ENCODE data around the gene IFIH1. TPM values are rescaled to one million over a fixed set of nuclear protein-coding genes. Genes with fewer than 3 reads are reported as not detected.

Gene IFIH1
- total and polyA plus RNA-seq, 7 donors = 8.8 to 16.0 (median 11.2) TPM

DNA sequence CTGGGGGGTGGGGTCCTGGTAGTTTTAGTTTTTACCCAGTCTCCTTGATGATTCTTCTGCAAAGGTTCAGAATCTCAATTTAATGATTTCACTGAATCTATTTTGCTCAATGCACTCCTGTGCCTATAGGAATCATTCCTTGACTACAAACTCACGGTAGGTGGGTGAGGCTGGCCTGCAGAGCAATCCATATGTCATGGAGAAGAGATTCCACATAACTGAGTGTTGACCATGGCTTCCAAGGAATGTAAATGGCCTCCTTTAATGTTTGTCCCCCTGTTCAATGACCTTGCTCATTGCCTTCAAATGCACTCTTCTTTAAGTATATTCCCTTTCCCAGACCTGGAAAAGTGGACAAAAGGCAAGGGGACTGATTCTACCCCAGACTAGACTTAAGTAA, 87.7 kb downstream of the IFIH1 start:
- Histone ChIP-seq H3K36me3 (no peaks in the 10 kb centered on the region), H3K4me1 (no peaks in the 10 kb centered on the region), H3K27me3 (no peaks in the 10 kb centered on the region), H3K4me3 (no peak overlapping the region), H3K9me3 (peaks cover 0 to 1% (median 0%) of the 10 kb centered on the region in 4 donors), H3K27ac (no peak overlapping the region)
- no peak for TF ChIP-seq EP300 (IDR thresholded peaks at IDR 0.05)
- no peak for TF ChIP-seq POLR2A (IDR thresholded peaks at IDR 0.05)
- no peak for TF ChIP-seq POLR2AphosphoS5 (IDR thresholded peaks at IDR 0.05)
- TF ChIP-seq, protein P1, sequence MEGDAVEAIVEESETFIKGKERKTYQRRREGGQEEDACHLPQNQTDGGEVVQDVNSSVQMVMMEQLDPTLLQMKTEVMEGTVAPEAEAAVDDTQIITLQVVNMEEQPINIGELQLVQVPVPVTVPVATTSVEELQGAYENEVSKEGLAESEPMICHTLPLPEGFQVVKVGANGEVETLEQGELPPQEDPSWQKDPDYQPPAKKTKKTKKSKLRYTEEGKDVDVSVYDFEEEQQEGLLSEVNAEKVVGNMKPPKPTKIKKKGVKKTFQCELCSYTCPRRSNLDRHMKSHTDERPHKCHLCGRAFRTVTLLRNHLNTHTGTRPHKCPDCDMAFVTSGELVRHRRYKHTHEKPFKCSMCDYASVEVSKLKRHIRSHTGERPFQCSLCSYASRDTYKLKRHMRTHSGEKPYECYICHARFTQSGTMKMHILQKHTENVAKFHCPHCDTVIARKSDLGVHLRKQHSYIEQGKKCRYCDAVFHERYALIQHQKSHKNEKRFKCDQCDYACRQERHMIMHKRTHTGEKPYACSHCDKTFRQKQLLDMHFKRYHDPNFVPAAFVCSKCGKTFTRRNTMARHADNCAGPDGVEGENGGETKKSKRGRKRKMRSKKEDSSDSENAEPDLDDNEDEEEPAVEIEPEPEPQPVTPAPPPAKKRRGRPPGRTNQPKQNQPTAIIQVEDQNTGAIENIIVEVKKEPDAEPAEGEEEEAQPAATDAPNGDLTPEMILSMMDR (IDR thresholded peaks at IDR 0.05) = no peak
- DNase-seq = no peak
- intact Hi-C loops (cut with DNase I) = no loop called here
- WGBS, 2 donors = 47 to 82% methylated on average over 1 of the region's 1 CpG

DNA sequence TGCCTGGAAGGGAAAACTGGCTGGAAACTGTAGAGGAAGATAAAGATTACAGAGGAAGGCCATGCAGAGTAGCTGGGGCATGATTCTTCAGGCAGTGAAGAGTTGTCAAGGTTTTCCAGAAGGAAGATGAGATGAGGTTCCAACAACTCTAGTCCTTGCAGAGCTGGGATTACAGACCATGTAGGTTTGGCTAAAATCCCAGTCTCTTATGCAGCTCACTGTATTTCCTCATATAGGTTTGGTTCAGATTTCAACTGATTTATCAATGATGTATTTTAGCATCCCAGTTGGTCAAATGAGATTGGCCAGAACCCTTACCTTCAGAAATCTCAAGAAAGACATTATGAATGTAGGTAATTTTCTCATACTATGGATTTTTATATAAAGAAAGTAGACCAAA, 91.6 kb downstream of the IFIH1 start:
- intact Hi-C loops (cut with DNase I) = no loop called here
- H3K36me3 ChIP-seq = no peaks in the 10 kb centered on the region
- no peaks in the 10 kb centered on the region for H3K9me3 ChIP-seq
- H3K4me3 ChIP-seq = no peak overlapping the region
- TF ChIP-seq, protein P1 (IDR thresholded peaks at IDR 0.05) = no peak
- no peak for TF ChIP-seq EP300 (IDR thresholded peaks at IDR 0.05)
- no peak for TF ChIP-seq POLR2A (IDR thresholded peaks at IDR 0.05)
- no peak for TF ChIP-seq POLR2AphosphoS5 (IDR thresholded peaks at IDR 0.05)
- no peaks in the 10 kb centered on the region for H3K27me3 ChIP-seq
- H3K27ac ChIP-seq = no peak overlapping the region
- DNase-seq = no peak
- no peaks in the 10 kb centered on the region for H3K4me1 ChIP-seq

DNA sequence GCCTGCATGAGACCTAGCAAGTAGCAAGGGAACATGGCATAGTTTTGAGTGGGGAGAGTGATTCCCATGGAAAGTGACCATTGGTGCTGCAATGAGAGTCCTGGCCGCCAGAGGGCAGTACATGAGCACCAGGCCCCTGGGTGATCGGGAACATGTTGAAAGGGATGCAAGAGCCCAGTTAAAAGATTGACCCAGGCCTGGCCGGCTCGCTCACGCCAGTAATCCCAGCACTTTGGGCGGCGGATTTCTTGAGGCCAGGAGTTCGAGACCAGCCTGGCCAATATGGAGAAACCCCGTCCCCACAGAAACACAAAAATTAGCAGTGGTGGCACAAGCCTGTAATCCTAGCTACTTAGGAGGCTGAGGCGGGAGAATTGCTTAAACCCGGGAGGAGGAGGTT, 97.4 kb downstream of the IFIH1 start:
- peak; percentile 84 for DNase-seq
- Histone ChIP-seq H3K27ac (no peak overlapping the region), H3K27me3 (no peaks in the 10 kb centered on the region), H3K36me3 (no peaks in the 10 kb centered on the region), H3K9me3 (no peaks in the 10 kb centered on the region), H3K4me1 (no peaks in the 10 kb centered on the region), H3K4me3 (no peak overlapping the region)
- intact Hi-C loops (cut with DNase I) = loop anchor here (1.0 to 5.0 kb wide), 2 partner anchors 36 to 77 kb away; no protein-coding TSS in a partner anchor
- 58 to 71% methylated on average over 11 of the region's 11 CpGs for WGBS, 2 donors
- no peak for TF ChIP-seq EP300 (IDR thresholded peaks at IDR 0.05)
- TF ChIP-seq, protein P1 (IDR thresholded peaks at IDR 0.05) = peak; percentile 54 to 91 (median 84)

DNA sequence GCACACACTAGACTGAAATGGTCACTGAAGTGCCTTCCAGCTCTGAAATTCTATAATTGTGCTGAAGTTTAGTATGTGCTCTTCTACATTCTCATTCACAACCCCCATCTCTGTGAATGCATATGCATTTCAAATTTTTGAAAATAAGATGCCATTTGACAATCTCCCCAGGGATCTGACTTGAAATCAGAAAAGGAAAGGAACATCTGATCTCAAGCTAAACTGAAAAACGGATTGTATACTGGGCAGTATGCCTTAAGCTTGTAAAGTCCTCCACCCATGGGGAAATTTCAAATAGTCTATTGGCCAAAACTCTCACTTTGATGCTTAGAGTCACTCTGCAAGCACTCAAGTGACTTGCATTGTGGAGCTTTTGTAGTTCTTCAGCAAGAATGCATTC, 98.1 kb downstream of the IFIH1 start:
- Histone ChIP-seq H3K9me3 (no peaks in the 10 kb centered on the region), H3K27ac (peak overlapping the region in 1 of 4 donors; percentile 33), H3K4me3 (no peak overlapping the region), H3K36me3 (no peaks in the 10 kb centered on the region), H3K27me3 (no peaks in the 10 kb centered on the region), H3K4me1 (no peaks in the 10 kb centered on the region)
- intact Hi-C loops (cut with DNase I) = loop anchor here (5.0 kb wide), 1 partner anchor 37 kb away; no protein-coding TSS in a partner anchor
- no peak for TF ChIP-seq EP300 (IDR thresholded peaks at IDR 0.05)
- TF ChIP-seq POLR2A (IDR thresholded peaks at IDR 0.05) = no peak
- TF ChIP-seq, protein P1 (IDR thresholded peaks at IDR 0.05) = no peak
- TF ChIP-seq POLR2AphosphoS5 (IDR thresholded peaks at IDR 0.05) = no peak
- no peak for DNase-seq
- WGBS, 2 donors = 65 to 75% methylated on average over 1 of the region's 1 CpG

DNA sequence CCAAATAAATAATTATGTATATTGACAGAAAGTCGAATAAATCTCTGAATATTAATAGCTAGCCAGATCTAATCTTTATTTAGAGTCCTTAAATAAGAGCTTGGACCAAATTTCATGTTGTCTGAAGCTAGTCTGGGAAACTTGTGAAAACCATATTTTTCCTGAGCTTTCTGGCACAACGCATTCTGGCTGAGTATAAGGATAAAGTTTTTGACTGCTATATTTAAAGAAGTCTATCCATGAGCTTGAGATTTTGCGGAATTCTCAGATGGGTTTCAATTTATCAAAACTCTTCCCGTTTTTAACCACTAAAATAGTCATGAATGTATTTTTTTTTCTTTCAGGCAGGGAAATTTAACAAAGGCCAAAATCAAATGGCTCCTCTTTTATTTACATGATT, 99.1 kb downstream of the IFIH1 start:
- Histone ChIP-seq H3K27me3 (no peaks in the 10 kb centered on the region), H3K4me1 (no peaks in the 10 kb centered on the region), H3K36me3 (no peaks in the 10 kb centered on the region), H3K9me3 (no peaks in the 10 kb centered on the region), H3K4me3 (no peak overlapping the region), H3K27ac (peak overlapping the region in 1 of 4 donors; percentile 33)
- no peak for DNase-seq
- WGBS, 2 donors = 74 to 86% methylated on average over 4 of the region's 4 CpGs
- TF ChIP-seq POLR2A (IDR thresholded peaks at IDR 0.05) = no peak
- intact Hi-C loops (cut with DNase I) = no loop called here
